Stimulated activated CD8-positive, alpha-beta memory T cell treated with anti-CD3 and anti-CD28 coated beads, Interleukin-4, amount 100 ng/mL, for 48 hours (primary cell): ENCODE measurements around the gene PDIK1L.

Source experiments
- DNase-seq: peaks from one replicate; pipeline ENCODE4 v3.0.0-alpha.2; 2020

The PDIK1L gene

GRCh38 chr1:26111530-26112406 lies at the start of gene PDIK1L:
PDIK1L (plus strand) TSS chr1:26111824; CDS start chr1:26114309, 2,485 bp downstream.
- DNase-seq = peak; percentile 96

DNA sequence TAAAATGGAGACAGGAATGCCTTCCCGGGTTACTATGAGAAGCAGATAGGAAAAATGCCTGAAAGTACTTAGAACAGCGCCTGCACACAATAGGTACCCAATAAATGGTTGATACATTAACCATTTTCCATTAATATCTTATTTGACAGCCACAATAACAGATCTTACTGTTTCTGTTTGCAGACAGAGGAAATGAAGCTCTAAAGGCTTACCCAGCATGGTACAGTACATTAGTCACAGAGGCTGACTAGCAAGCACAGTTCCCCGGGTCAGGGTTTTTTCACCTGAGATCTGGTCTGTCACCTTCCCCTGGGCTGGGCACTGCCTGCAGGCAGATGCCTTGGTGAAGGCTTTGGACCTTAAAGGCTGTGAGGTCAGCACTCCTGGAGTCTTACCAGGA lies 47.1 kb upstream of the PDIK1L start:
- DNase-seq = no peak

GRCh38 chr1:26066160-26066559 lies 45.5 kb upstream of the PDIK1L start:
- no peak for DNase-seq

GRCh38 chr1:26066857-26067256 lies 44.8 kb upstream of the PDIK1L start:
- DNase-seq = no peak

- no peak for DNase-seq
Observed at GRCh38 chr1:26067432-26067911, 44.2 kb upstream of the PDIK1L start, which contains the start of gene TRIM63. TRIM63 (minus strand) TSS chr1:26067630; CDS start chr1:26067494, 136 bp downstream.

- no peak for DNase-seq
Observed at GRCh38 chr1:26069941-26070295, 41.7 kb upstream of the PDIK1L start.

GRCh38 chr1:26070296-26070962 lies 41.2 kb upstream of the PDIK1L start:
- DNase-seq = no peak

DNA sequence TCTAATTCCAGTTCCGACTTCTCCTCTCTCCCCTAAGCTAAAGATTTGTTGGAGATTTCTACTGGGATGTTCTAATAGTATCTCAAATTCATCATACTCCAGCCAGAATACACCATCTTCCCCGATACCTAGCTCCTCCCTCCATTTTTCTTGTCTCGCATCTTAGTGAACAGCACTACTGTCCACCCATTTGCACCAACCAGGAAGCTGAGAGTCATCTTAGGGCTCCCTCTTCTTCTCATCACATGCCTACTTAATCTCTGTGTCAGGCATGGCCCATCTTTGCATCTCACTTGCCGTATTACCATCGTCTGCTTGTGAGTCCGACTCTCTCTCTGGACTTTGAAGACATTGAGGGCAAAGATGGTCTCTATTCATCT lies 40.7 kb upstream of the PDIK1L start:
- no peak for DNase-seq

- DNase-seq = no peak
Observed at GRCh38 chr1:26072305-26072704, 39.3 kb upstream of the PDIK1L start.

GRCh38 chr1:26075421-26076144 lies 36.0 kb upstream of the PDIK1L start:
- DNase-seq = no peak

- DNase-seq = no peak
Observed at GRCh38 chr1:26077524-26077923, 34.1 kb upstream of the PDIK1L start.

DNA sequence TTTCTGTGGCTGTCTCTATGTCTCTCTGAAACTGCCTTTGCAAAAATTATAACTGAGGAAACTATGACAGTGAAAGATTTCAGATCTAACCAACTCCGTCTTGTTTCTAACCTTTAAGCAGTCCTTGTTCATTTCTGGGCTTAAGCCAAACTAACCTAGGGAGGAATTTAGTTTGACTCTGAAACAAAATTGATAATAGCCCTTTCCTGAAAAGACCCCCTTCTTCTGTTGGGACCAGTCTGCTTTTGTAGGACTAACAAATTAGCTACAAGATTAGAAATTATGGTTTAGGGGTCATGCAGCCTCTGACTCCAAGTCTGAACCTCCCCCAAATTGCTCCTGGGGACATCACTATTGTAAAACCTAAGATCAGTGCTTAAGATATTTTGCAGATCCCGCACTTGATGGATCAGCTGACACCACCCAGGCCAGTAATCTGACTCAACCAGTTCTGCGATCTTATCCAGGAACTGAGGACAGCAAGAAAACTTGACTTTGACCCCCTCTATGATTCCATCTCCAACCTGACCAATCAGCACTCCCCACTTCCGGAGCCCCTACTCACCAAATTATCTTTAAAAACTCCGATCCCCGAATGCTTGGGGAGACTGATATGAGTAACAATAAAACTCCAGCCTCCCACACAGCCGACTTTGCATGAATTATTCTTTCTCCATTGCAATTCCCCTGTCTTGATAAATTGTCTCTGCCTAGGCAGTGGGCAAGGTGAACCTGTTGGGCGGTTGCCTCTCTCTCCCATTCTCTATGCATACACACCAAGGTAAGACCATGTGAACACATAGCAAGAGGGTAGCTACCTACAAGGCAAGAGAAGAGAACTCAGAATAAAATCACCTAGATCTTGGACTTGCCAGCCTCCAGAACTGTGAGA lies 33.1 kb upstream of the PDIK1L start:
- DNase-seq = no peak

DNA sequence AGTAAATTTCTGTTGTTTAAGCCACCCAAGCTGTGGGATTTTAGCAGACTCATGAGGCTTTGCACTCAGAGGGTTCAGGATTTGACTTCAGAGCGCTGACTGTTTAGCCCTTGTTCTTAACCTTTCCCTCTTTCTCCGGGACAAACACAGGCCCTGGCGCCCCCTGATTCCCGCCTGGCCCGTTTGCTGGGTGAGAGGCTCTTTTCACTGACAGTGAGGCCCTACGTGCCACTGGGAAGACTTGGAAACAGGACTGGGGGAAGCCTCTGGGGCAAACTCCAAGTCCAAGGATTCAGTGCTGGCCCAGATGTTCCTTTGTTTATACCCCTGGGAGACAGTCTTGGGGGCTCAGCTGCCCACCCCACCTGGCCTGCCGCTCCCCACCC lies 32.5 kb upstream of the PDIK1L start:
- DNase-seq = no peak

GRCh38 chr1:26079960-26080814 lies 31.4 kb upstream of the PDIK1L start:
- DNase-seq = no peak

GRCh38 chr1:26081267-26082019 lies 30.2 kb upstream of the PDIK1L start:
- no peak for DNase-seq

- DNase-seq = no peak
Observed at GRCh38 chr1:26082020-26082350, 29.6 kb upstream of the PDIK1L start.

DNA sequence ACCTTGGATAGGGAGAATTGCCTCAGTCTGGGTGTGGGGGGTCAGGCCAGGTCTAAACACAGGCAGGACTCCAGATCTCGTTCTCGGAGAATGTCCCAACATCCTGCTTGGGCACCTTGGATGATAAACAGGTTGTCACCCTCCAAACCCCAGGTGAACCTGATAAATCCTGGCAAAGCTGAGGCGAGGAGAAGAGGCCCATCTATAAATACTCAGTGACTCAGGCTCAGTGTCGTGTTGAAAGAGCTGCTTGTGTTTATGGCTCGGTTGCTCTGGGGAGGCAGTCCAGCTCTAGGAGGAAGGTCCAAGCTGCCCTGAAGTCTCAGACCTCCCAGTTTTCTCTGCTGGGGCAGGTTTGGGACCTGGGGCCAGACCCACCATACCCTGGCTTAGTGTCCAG lies 28.4 kb upstream of the PDIK1L start:
- no peak for DNase-seq

GRCh38 chr1:26084091-26084561 lies 27.5 kb upstream of the PDIK1L start:
- no peak for DNase-seq

GRCh38 chr1:26084844-26085243 lies 26.8 kb upstream of the PDIK1L start:
- DNase-seq = no peak

DNA sequence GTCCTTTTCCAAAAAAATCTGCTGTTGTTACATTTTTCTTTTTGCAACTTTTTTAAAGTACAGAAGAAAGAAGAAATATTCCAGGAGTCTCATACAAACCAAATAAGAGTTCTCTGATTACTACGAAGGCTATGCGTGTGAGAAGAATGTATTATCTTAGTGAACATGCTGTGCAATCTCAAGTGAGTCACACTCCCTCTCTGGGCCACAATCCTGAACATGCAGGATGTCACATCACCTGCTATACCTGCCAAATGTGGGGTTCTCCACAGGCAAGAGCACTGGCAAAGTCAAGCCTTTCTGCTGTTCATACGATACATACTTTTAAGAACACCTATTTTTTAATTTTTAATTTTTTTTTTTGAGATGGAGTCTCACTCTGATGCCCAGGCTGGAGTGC lies 22.5 kb upstream of the PDIK1L start:
- DNase-seq = no peak

DNA sequence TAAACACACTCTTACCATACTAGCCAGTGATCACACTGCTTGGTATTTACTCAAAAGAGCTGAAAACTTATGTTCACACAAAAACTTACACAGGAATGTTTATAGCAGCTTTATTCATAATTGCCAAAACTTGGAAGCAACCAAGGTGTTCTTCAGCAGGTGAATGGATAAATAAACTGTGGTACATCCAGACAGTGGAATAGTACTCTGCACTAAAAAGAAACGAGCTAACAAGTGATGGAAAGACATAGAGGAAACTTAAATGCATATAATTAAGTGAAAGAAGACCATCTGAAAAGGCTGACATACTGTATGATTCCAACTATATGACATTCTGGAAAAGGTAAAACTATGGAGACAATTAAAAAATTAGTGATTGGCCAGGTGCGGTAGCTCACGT lies 20.7 kb upstream of the PDIK1L start:
- no peak for DNase-seq
